GM19395 (cell line): ENCODE data around the gene KIF22.
"Not testable (repeated sequence)": the region's sequence is repeated elsewhere in the genome, so short reads cannot be mapped to it uniquely, and the experiment has no call there.

Source experiments
- ATAC-seq: cut with Tn5 transposase; IDR thresholded peaks from one replicate; pipeline ENCODE4 v1.9.1; 2021; ENCODE audit warnings: mild to moderate bottlenecking, moderate library complexity; ENCODE audit not compliant: unreplicated experiment

The KIF22 gene

DNA sequence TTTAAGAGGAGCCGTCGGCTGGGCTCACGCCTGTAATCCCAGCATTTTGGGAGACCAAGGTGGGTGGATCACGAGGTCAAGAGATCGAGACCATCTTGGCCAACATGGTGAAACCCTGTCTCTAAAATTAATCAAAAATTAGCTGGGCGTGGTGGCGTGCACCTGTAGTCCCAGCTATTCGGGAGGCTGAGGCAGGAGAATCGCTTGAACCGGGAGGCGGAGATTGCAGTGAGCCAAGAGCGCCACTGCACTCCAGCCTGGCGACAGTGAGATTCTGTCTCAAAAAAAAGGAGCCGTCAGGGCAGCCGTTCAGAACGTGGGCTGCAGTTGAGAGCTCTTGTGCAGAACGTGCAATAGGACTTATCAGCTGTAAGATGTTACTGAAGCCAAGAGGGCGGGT is 2.6 kb downstream of the KIF22 start:
- ATAC-seq: not testable (repeated sequence)

DNA sequence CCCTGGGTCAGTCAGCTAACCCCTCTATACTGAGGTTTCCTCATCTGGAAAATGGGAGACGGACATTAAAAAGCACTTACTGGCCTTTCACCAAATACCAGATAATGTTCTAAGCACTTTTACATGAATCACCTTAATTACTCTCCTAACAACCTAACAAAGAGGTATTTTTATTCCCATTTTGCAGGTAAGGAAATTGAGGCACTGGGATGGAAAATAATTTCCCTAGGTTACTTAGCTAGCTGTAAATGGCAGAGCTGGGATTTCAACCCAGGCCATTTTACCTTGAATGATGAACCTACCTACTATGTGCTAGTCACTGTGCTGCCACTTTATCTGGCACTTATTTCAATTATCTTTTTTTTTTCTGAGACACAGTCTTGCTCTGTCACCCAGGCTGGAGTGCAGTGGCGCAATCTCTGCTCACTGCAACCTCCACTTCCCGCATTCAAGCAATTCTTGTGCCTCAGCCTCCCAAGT is 3.7 kb downstream of the KIF22 start:
- ATAC-seq: no peak

DNA sequence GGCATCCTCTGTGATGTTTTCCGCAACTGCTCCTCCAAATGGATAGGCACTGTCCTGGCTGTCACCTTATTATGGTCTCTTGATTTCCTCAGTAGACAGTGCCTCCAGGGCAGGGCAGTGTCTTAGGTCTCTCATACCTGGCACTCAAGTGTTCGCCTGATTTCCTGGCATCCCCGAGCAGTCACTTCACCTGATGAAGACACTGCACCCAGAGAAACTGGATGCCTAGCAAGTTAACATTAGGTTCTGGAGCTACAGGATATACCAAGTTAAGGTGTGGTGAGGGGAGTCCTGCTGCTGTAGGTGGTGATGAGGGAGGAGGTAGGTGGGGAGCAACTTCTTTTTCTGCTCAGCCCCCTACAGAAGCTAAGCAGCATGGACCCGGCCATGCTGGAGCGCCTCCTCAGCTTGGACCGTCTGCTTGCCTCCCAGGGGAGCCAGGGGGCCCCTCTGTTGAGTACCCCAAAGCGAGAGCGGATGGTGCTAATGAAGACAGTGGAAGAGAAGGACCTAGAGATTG is 11.9 kb downstream of the KIF22 start:
- no peak for ATAC-seq

DNA sequence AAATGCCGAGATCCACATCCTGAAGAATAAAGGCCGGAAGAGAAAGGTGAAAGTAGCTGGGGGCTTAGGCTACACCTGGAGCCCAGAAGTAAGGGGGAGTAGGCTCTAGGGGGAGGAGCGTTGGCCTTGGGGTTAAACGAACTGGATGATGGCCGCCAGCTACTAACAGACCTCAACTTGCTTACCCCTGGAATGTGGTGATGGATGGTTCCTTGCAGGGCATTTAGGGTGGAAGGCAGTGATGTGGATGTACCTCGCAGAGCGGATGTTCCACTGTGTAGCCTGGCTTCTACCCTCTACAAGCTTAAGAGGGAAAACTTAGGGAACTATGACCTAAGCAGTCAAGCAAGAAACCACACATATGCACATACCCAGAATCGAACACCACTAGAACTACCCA is 13.5 kb downstream of the KIF22 start:
- no peak for ATAC-seq

DNA sequence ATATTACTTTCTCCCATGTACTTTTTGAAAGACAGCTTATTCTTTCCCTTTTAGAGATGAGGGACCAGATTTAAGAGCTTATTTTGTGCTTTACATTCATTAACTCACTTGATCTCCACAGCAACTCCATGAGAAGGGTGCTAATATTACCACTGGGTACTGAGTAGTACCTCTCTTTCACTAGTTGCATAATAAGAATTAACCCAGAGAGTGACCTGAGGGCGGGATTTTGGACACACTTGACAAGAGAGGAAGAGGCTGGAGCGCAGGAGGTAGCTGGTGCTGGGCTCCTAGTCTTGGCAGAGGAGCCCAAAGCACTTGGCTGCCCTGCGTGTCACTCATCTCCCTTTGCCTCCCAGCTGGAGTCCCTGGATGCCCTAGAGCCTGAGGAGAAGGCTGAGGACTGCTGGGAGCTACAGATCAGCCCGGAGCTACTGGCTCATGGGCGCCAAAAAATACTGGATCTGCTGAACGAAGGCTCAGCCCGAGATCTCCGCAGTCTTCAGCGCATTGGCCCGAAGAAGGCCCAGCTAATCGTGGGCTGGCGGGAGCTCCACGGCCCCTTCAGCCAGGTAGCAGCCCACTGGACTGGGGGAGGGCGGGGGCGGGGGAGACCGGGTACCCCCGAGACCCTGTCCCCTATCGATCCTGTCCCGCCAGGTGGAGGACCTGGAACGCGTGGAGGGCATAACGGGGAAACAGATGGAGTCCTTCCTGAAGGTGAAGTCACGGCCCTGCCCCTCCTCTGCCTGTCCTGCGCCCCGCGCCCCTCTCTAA is 14.1 kb downstream of the KIF22 start:
- ATAC-seq: no peak

DNA sequence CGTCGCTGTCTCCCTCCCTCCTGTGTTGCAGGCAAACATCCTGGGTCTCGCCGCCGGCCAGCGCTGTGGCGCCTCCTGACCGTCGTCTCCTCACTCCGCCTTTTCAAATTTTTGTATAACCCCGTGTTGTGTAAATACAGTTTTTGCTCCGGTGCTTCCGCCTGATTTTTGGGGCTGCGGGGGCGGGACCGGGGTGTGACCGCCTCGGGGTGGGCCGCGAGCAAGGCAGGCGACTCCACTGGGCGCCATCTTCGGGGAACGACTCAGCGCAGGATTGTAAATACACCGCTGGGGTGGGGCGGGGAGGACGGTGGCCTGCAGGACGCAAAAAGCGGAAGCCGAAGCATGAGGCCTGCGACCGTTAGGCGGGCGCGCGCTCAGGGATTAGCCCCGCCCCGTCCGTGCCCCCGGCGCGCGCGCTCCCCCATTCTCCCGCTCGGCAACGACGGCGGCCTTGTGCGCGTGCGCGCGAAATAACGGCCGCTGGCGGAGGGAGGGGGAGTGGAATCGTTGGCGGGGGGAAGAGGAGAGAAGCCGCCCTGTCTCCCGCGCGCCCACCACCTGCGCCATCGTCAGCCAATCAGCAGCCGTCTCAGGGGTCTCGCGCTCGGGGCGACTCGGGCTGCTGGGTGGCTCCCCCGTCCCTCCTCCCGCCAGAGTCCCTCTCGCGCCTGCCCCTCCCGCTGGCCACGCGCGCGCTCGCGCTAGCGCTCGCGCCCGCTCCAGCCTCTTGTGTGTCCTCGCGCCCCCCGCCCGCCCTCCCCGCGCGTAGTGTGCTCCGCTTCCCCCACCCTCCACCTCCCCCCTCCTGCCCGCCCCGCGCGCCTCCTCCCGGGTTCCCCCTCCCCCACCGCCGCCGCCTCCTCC is 14.9 kb downstream of the KIF22 start:
- ATAC-seq: peak; percentile 60

DNA sequence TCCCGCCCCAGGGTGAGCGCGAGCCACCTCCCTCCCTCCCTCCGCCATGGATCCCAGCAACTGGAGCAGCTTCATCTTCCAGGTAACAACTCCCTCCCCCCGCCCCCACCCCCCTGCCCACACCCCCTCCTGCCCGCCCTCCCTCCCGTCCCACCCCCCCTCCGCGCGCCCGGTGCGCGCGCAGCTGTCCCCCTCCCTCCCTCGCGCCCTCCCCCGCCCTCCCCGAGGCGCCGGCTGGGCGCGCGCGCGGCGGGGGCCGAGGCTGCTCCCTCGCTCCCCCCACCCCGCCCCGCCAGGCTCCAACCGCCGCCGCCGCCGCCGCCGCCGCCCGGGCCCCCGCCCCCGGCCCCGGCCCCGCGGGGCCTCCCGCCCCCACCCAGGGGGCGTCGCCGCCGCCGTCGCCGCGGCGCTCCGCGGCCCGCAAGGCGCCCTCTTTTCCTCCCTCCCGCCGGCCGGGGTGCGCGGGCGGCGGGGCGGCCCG is 15.6 kb downstream of the KIF22 start, which contains the start of gene MAZ:
TSS of gene MAZ (plus strand) at position 431 of the 481 bp plus-strand sequence. CDS start 173 bp downstream, outside the sequence.
- ATAC-seq: no peak

DNA sequence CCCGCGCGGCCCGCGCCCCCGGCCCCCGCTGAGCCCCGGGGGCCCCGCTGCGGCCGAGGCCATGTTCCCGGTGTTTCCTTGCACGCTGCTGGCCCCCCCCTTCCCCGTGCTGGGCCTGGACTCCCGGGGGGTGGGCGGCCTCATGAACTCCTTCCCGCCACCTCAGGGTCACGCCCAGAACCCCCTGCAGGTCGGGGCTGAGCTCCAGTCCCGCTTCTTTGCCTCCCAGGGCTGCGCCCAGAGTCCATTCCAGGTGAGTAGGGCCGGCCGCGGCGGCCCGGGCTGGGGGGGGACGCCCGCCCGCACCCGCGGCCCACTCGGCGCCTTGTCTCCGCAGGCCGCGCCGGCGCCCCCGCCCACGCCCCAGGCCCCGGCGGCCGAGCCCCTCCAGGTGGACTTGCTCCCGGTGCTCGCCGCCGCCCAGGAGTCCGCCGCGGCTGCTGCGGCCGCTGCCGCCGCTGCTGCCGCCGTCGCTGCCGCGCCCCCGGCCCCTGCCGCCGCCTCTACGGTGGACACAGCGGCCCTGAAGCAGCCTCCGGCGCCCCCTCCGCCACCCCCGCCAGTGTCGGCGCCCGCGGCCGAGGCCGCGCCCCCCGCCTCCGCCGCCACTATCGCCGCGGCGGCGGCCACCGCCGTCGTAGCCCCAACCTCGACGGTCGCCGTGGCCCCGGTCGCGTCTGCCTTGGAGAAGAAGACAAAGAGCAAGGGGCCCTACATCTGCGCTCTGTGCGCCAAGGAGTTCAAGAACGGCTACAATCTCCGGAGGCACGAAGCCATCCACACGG is 16.3 kb downstream of the KIF22 start:
- no peak for ATAC-seq

DNA sequence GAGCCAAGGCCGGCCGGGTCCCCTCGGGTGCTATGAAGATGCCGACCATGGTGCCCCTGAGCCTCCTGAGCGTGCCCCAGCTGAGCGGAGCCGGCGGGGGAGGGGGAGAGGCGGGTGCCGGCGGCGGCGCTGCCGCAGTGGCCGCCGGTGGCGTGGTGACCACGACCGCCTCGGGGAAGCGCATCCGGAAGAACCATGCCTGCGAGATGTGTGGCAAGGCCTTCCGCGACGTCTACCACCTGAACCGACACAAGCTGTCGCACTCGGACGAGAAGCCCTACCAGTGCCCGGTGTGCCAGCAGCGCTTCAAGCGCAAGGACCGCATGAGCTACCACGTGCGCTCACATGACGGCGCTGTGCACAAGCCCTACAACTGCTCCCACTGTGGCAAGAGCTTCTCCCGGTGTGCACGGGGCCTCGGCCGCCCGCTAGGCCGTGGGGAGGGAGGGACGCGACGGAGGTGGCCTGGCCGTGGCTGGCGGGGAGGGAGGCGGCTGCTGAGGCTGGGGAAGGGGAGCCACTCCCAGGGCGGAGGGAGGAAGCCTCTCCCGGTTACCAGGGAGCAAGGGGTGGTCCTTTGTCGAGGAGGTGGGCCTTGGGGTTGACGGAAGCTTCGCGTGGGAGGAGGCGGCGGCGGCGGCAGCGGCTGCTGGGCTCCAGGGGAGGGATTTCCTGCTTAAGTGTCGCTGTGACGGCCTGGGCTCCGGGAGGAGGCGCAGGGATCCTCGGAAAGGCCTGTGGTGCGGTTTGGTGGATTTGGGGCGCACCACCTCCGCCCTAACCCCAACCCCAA is 17.1 kb downstream of the KIF22 start:
- ATAC-seq: no peak

DNA sequence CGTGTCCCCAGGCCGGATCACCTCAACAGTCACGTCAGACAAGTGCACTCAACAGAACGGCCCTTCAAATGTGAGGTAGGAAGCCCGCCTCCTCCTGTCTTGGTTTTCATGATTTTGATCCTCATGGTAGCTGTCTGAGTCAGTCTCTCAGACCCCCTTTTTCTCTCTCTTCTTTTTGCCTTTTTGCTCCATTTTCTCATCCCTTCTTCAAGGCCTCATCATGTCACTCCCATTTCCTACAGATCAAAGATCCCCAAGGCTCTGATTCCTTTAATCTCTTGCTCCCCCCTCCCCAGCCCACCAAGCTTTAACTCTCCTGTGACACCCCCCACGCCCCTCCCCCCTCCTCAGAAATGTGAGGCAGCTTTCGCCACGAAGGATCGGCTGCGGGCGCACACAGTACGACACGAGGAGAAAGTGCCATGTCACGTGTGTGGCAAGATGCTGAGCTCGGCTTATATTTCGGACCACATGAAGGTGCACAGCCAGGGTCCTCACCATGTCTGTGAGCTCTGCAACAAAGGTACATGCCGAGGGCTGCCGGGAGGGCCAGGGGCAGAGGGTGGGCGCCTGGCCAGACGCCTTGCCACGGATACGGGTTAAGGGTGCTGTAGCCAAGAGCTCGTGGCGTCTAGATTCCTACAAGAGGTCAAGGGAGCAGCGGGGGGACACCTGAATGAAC is 17.8 kb downstream of the KIF22 start:
- no peak for ATAC-seq

DNA sequence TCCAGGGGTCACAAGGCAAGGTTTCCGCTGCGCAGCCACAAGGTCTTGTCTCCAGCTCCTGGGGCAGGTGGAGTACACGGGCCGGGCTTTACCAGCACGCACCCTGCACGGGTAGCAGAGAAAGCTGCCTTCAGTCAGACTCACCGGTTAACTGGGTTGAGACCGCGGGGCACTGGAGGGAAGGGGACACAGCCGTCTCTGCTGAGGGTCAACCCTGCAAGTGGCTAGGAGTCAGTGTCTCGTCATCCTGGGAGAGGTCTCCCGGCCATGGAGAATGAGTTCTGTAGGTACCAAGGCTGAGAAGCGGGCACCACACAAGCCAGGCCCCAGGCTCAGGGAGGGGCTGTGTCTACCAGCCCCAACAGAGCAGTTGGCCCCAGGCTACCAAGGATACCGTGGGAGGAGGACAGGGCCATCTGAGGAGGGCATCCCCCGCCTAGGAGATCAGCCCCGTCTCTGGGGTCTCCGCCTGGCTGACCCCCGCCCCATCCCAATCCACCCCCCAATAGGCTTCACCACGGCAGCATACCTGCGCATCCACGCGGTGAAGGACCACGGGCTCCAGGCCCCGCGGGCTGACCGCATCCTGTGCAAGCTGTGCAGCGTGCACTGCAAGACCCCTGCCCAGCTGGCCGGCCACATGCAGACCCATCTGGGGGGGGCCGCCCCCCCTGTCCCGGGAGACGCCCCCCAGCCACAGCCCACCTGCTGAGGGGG is 18.6 kb downstream of the KIF22 start:
- ATAC-seq: no peak

DNA sequence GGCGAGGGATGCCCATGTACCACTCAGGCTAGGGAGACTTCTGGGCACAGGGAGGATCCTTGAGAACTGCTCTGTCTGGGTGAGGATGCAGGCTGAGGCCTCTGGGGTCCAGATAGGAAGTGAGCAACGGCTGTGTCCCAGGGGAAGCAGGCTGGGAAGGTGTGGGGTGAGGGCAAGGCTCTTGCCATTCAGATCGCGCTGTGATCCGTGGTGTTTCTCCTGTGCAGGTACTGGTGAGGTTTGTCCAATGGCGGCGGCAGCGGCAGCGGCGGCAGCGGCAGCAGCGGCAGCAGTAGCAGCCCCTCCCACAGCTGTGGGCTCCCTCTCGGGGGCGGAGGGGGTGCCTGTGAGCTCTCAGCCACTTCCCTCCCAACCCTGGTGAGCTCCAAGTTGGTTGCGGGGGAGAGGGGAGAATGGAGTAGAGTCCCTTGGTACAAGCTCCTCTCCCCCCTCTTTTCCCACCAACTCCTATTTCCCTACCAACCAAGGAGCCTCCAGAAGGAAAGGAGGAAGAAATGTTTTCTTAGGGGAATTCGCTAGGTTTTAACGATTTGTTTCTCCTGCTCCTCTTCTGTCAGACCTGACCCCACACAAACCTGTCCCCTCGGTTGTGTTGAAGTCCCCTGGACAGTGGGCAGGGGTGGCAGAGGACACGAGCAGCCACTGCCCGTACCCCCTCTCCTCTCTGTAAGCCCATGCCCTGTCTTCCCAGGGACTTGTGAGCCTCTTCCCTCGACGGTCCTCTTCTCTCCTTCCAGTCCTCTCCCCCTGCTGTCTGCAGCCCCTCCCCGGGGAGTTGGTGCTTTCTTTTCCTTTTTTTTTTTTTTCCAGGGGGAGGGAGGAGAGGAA is 19.5 kb downstream of the KIF22 start:
- no peak for ATAC-seq

DNA sequence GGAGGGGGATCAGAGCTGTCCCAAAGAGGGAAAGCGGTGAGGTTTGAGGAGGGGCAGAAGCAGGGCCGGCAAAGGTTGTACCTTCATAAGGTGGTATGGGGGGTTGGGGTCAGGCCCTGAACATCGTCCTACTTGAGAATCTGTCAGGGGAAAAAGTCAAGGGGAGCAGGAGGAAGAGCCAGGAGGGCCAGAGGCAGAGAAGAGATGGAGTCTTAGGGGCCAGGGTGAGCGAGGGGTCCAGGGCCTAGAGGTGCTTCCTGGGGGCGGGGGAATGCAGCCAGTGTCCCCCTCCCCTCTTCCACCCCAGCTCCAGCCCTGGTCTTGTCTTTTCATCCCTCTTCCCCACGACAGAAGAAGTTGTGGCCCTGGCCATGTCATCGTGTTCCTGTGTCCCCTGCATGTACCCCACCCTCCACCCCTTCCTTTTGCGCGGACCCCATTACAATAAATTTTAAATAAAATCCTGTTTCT is 20.2 kb downstream of the KIF22 start:
- ATAC-seq: no peak

DNA sequence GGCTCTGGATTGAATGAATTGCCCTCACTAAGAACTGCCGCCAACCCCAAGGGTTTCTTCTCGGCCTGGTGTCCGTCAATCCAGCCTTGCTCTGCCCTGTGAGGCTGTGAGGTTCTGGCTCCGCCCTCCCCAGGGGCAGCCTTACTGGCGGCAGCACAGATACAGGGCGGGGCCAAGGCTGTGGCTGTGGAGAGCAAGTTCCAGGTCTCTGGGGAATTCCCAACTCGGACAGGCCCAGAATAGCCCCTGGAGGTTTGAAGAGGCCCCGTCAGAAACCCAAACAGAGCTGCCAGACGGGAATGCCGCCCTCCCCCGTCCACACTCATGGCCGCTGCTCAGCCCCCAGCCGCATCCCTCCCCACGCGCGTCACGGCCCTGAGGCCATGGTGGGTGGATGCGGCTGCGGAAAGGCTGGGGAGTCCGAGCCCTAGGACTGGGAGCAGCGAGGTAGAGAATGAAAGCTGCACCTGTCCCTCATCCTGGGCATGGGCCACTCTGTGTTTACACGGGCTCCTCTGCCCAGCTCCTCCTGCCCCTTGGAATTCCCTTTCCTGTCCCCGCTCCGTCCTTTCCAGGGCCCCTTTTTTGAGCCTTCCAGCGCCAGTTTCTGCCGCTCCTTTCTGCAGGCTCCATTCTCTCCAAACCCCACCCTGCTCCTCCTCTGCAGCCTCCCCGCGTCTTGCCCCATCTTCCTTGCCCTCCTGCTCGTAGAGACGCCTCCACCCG is 20.8 kb downstream of the KIF22 start:
- ATAC-seq: peak; percentile 37

DNA sequence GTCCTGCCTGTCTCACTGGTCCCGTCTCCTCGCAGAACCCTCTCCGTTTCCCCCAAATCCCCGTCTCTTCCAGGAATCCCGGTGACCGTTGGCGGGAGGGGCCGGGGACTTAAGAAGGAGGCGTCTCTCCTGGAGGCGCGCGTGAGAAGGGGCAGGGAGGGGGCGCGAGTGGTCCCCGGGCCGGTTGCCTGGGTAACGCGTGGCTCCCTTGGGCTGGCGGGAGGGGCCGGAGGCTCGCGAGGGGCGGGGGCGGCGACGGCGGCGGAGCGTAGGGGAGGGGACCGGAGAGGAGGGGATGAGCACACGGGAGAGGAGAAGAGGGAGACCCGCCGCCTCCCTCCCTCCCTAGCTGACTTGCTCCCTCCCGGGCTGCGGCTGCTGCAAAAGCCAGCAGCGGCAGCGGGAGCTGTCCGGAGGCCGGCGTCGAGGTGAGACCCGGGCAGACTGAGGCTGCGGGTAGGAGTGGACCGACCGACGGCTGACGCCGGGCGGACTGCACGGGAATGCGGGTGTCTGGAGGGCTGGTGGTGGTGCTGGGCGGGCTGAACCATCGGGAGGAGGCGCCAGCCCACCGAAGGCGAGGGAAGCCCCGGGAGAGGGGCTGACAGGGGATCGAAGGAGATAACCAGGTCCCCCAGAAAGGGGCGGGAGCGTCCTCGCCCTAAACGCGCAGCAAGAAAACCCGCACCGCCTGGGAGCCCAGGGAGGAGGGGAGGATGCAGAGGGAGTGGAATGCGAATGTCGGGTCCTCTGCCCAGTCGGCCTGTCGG is 21.5 kb downstream of the KIF22 start, which contains the start of gene PRRT2:
TSS of gene PRRT2 (plus strand) at position 298 of the 770 bp plus-strand sequence. CDS start 862 bp downstream, outside the sequence.
- ATAC-seq: no peak
